Measurements from ENCODE around the gene PHACTR1. TPM values are rescaled to one million over a fixed set of nuclear protein-coding genes. Genes with fewer than 3 reads are reported as not detected.

PHACTR1 gene
- total and polyA plus RNA-seq, 2 of the 4 experiments (the other 2 are of a cell fraction): not detected

GRCh38 chr6:13180538-13180937 is 464.0 kb downstream of the PHACTR1 start:
- H3K9me1 ChIP-seq (ENCODE audit: insufficient read depth, low read length): no peaks in the 10 kb centered on the region
- H2AK5ac ChIP-seq (ENCODE audit: low read depth, low read length): no peak overlapping the region
- H3K36me3 ChIP-seq (ENCODE audit: control insufficient read depth, insufficient read depth, low read length): no peaks in the 10 kb centered on the region
- dilution Hi-C loops (cut with HindIII; ENCODE audit: low sequenced_read_pairs, unreplicated experiment): no loop called here
- no peak overlapping the region for H3K23ac ChIP-seq (ENCODE audit: low read depth, low read length)
- no peak overlapping the region for H3K4ac ChIP-seq (ENCODE audit: low read depth, low read length)
- ChIA-PET CTCF (interaction anchor here (0.5 to 0.6 kb wide), 2 partner anchors 18 to 664 kb away, joined by 4 read pairs; no protein-coding TSS in a partner anchor), POLR2A (ENCODE audit: unreplicated experiment) (no interaction called here)
- H3K56ac ChIP-seq (ENCODE audit: extremely low read depth, insufficient read depth, low read length): no peak overlapping the region
- no peak overlapping the region for H2AK9ac ChIP-seq (replicated peaks; ENCODE audit: low read depth, low read length, poor library complexity)
- no peak for DNase-seq
- peaks cover 6% of the 10 kb centered on the region; the same call in 1 of the 2 replicates for H3K27me3 ChIP-seq (ENCODE audit: control insufficient read depth, insufficient read depth, low read length)
- no peaks in the 10 kb centered on the region for H3K79me1 ChIP-seq (ENCODE audit: low read depth in 1 of 2, low read length in 2 of 2)
- no peak overlapping the region for H2BK5ac ChIP-seq (ENCODE audit: low read depth, low read length, poor library complexity, severe bottlenecking)
- H2BK120ac ChIP-seq (ENCODE audit: low read depth, low read length): no peak overlapping the region
- H3K9me3 ChIP-seq (ENCODE audit: control insufficient read depth, insufficient read depth, low read length): no peaks in the 10 kb centered on the region
- no peak overlapping the region for H2BK15ac ChIP-seq (ENCODE audit: low read depth, low read length)
- intact Hi-C loops (cut with micrococcal nuclease): no loop called here
- no CpG with 5 or more reads among the region's 7 CpGs for WGBS, 2 experiments (ENCODE audit: extremely low coverage in 2 of 2, insufficient read length in 1 of 2)
- H3K9ac ChIP-seq (ENCODE audit: low read depth, low read length): no peak overlapping the region
- H2BK20ac ChIP-seq (ENCODE audit: low read depth, low read length): no peak overlapping the region
- no peak overlapping the region for H3K4me2 ChIP-seq (ENCODE audit: low read depth, low read length)
- no peak overlapping the region for H3K4me3 ChIP-seq (ENCODE audit: insufficient read depth, low read depth, low read length)
- no peak overlapping the region for H3K18ac ChIP-seq (ENCODE audit: low read depth, low read length)
- H4K91ac ChIP-seq (ENCODE audit: insufficient read depth, low read depth, low read length): no peak overlapping the region
- no peak overlapping the region for H3K14ac ChIP-seq (replicated peaks; ENCODE audit: low read depth, low read length)
- H4K5ac ChIP-seq (ENCODE audit: low read depth, low read length): no peak overlapping the region
- no peak overlapping the region for H3K27ac ChIP-seq (ENCODE audit: insufficient read depth, low read length)
- ATAC-seq (ENCODE audit: low read depth): no peak
- H4K8ac ChIP-seq (ENCODE audit: low read depth in 2 of 2, low read length in 2 of 2): no peak overlapping the region
- BruUV-seq (replicated peaks): no TSS peak
- in situ Hi-C loops (cut with MboI; ENCODE audit: low sequenced_read_pairs): loop anchor here (25.0 kb wide), 1 partner anchor 357 kb away; no protein-coding TSS in a partner anchor
- H3K4me1 ChIP-seq (ENCODE audit: control insufficient read depth, insufficient read depth, low read length): no peaks in the 10 kb centered on the region; the same call in 1 of the 2 replicates
- H4K20me1 ChIP-seq (ENCODE audit: insufficient read depth, low read length): no peaks in the 10 kb centered on the region
- no peak overlapping the region for H2AFZ ChIP-seq (replicated peaks; ENCODE audit: low read length, poor library complexity)
- TF ChIP-seq RAD21 (IDR thresholded peaks at IDR 0.05; ENCODE audit: low read length): no peak
- TF ChIP-seq FOS (IDR thresholded peaks at IDR 0.05; ENCODE audit: low read depth, low read length): no peak
- TF ChIP-seq CHD1 (IDR thresholded peaks at IDR 0.05; ENCODE audit: low read depth, low read length): no peak
- TF ChIP-seq BHLHE40 (IDR thresholded peaks at IDR 0.05; ENCODE audit: low read depth, low read length): no peak
- TF ChIP-seq POLR2A (IDR thresholded peaks at IDR 0.05; ENCODE audit: low read depth, low read length): no peak
- TF ChIP-seq NFE2L2 (IDR thresholded peaks at IDR 0.05; ENCODE audit: low read depth, low read length): no peak
- no peak for TF ChIP-seq MXI1 (IDR thresholded peaks at IDR 0.05; ENCODE audit: borderline replicate concordance, low read depth, low read length)
- TF ChIP-seq MAZ (IDR thresholded peaks at IDR 0.05; ENCODE audit: borderline replicate concordance, low read depth, low read length): no peak
- no peak for TF ChIP-seq ELK1 (IDR thresholded peaks at IDR 0.05; ENCODE audit: borderline replicate concordance, low read depth, low read length)
- TF ChIP-seq MAFK (IDR thresholded peaks at IDR 0.05; ENCODE audit: low read depth, low read length): no peak
- no peak for TF ChIP-seq RFX5 (IDR thresholded peaks at IDR 0.05; ENCODE audit: low read depth, low read length)
